ENCODE results near the gene DEAF1.

DNA sequence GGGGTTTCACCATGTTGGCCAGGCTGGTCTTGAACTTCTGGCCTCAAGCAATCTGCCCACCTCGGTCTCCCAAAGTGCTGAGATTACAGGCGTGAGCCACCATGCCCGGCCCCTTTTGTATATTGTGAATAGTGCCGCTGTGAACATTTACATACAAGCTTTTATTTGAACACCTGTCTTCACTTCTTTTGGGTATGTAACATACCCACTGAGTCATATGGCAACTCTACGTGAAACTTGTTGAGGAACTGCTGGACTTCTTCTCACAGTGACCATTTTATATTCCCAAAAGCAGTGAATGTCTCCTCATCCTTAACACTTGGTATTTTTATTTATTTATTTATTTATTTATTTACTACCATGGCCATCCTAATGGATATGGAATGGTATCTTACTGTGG is 64.2 kb downstream of the DEAF1 start:
- TF ChIP-seq, protein P1, sequence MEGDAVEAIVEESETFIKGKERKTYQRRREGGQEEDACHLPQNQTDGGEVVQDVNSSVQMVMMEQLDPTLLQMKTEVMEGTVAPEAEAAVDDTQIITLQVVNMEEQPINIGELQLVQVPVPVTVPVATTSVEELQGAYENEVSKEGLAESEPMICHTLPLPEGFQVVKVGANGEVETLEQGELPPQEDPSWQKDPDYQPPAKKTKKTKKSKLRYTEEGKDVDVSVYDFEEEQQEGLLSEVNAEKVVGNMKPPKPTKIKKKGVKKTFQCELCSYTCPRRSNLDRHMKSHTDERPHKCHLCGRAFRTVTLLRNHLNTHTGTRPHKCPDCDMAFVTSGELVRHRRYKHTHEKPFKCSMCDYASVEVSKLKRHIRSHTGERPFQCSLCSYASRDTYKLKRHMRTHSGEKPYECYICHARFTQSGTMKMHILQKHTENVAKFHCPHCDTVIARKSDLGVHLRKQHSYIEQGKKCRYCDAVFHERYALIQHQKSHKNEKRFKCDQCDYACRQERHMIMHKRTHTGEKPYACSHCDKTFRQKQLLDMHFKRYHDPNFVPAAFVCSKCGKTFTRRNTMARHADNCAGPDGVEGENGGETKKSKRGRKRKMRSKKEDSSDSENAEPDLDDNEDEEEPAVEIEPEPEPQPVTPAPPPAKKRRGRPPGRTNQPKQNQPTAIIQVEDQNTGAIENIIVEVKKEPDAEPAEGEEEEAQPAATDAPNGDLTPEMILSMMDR (IDR thresholded peaks at IDR 0.05; ENCODE audit: insufficient read depth, low read depth, low read length), result no peak
- TF ChIP-seq EZH2 (IDR thresholded peaks at IDR 0.05; ENCODE audit: insufficient read depth, low read length), result no peak

All from astrocyte (in vitro differentiated cells and primary cell).